HCT116 (cell line): ENCODE results near the gene SIPA1L3. TPM values are rescaled to one million over a fixed set of nuclear protein-coding genes. Genes with fewer than 3 reads are reported as not detected.

Experiments
- ATAC-seq: fragments of 200-7000 bp; cut with Tn5 transposase; 2 replicates; pipeline ENCODE4 v1.9.1; 2020; ENCODE audit warnings: mild to moderate bottlenecking, moderate library complexity
- BruUV-seq: library from RNA; stranded (reverse); fragments of 400-500 nt; replicated peaks from 2 replicates; lab custom pipeline; 2021; lab: Mats Ljungman, UMichigan
- CTCF ChIA-PET: fragments of 300-600 bp; sonication (Branson Sonifier 250); formaldehyde crosslinking; loops from one replicate; lab custom pipeline; 2021; ENCODE audit warnings: antibody characterized with exemption; lab: Charles Lee
- POLR2A ChIA-PET: fragments of 300-600, 350-600 bp; sonication (Branson Sonifier 250); formaldehyde crosslinking; loops from one replicate; lab custom pipeline; 2021; ENCODE audit warnings: antibody characterized with exemption; lab: Charles Lee
- RAD21 ChIA-PET, 2 experiments: fragments of 300-600 bp; sonication (Branson Sonifier 250); formaldehyde crosslinking; loops; one replicate each; lab custom pipeline; 2023; ENCODE audit warnings: low total read pairs in 2 of 2; ENCODE audit not compliant: uncharacterized antibody in 2 of 2, unreplicated experiment in 2 of 2, low non-redundant PET in 1 of 2; lab: Charles Lee
- DNase-seq: peaks from one replicate; pipeline ENCODE4 v3.0.0-alpha.2; 2010; ENCODE audit warnings: low read depth, low spot score
- H2AFZ ChIP-seq: fragments of 200-600 bp; shearing (Covaris generic), sonication (generic); 2 replicates; pipeline ENCODE4 v1.6.1; 2017; ENCODE audit warnings: low read depth, mixed run types, mixed read lengths, antibody characterized with exemption, low read length; ENCODE audit not compliant: poor library complexity, severe bottlenecking
- H3K27ac ChIP-seq: 2 replicates; pipeline ENCODE4 v1.5.1; 2012; ENCODE audit warnings: low read depth, low read length
- H3K27me3 ChIP-seq: fragments of 200-600 bp; sonication (generic); 2 replicates; pipeline ENCODE4 v1.6.1; 2016; ENCODE audit warnings: mixed run types, low read length, mixed read lengths; ENCODE audit not compliant: insufficient read depth
- H3K36me3 ChIP-seq, 2 experiments: fragments of 200-500 bp in 1 of 2; fragments of 200-600 bp in 1 of 2; sonication (Bioruptor generic) in 1 of 2; sonication (generic) in 1 of 2; 2 replicates each; pipeline versions ENCODE4 v1.5.1 to v1.6.1; 2014 to 2016; ENCODE audit warnings: low read length in 2 of 2, inconsistent platforms in 1 of 2, mixed read lengths in 1 of 2, mixed run types in 1 of 2; ENCODE audit not compliant: insufficient read depth in 2 of 2, control insufficient read depth in 1 of 2
- H3K4me1 ChIP-seq, 2 experiments: fragments of 200-600 bp in 1 of 2; sonication (generic) in 1 of 2; 2 replicates each; pipeline versions ENCODE4 v1.5.1 to v1.6.1; 2012 to 2017; ENCODE audit warnings: low read length in 2 of 2, inconsistent platforms in 1 of 2, mild to moderate bottlenecking in 1 of 2, mixed read lengths in 1 of 2, mixed run types in 1 of 2, moderate library complexity in 1 of 2; ENCODE audit not compliant: insufficient read depth in 2 of 2, control insufficient read depth in 1 of 2
- H3K4me2 ChIP-seq: fragments of 200-600 bp; sonication (generic); 2 replicates; pipeline ENCODE4 v1.6.1; 2017; ENCODE audit warnings: mixed run types, low read length, mixed read lengths
- H3K4me3 ChIP-seq, 2 experiments: fragments of 200-600 bp in 1 of 2; sonication (generic) in 1 of 2; replicated peaks in 1 of 2; 2 replicates each; pipeline ENCODE4 v1.5.1; 2011 to 2016; ENCODE audit warnings: low read length in 2 of 2, control low read depth in 1 of 2, low read depth in 1 of 2, mild to moderate bottlenecking in 1 of 2, mixed read lengths in 1 of 2, mixed run types in 1 of 2
- H3K79me2 ChIP-seq: fragments of 200-600 bp; sonication (generic); 2 replicates; pipeline ENCODE4 v1.6.1; 2017; ENCODE audit warnings: mild to moderate bottlenecking, mixed run types, low read length, moderate library complexity, mixed read lengths; ENCODE audit not compliant: insufficient read depth
- H3K9ac ChIP-seq: fragments of 200-600 bp; sonication (generic); 2 replicates; pipeline ENCODE4 v1.6.1; 2016; ENCODE audit warnings: low read length, mixed read lengths
- H3K9me2 ChIP-seq: fragments of 200-600 bp; sonication (generic), shearing (Covaris generic); 2 replicates; pipeline ENCODE4 v1.6.1; 2017; ENCODE audit warnings: mixed run types, mild to moderate bottlenecking, moderate library complexity; ENCODE audit not compliant: insufficient read depth
- H3K9me3 ChIP-seq, 2 experiments: fragments of 200-500 bp in 1 of 2; fragments of 200-600 bp in 1 of 2; sonication (Bioruptor generic) in 1 of 2; sonication (generic) in 1 of 2; 2 replicates each; pipeline ENCODE4 v1.6.1; 2014 to 2017; ENCODE audit warnings: low read length in 2 of 2, mixed read lengths in 2 of 2, inconsistent platforms in 1 of 2, low read depth in 1 of 2, mild to moderate bottlenecking in 1 of 2, mixed run types in 1 of 2, moderate library complexity in 1 of 2; ENCODE audit not compliant: control insufficient read depth in 1 of 2, insufficient read depth in 1 of 2
- H4K20me1 ChIP-seq: fragments of 200-600 bp; sonication (generic), shearing (Covaris generic); 2 replicates; pipeline ENCODE4 v1.6.1; 2017; ENCODE audit warnings: mixed run types, mild to moderate bottlenecking, moderate library complexity; ENCODE audit not compliant: insufficient read depth
- CEBPB ChIP-seq: IDR thresholded peaks from 2 replicates; pipeline ENCODE4 v1.6.1; 2012; ENCODE audit warnings: low read depth
- EGR1 ChIP-seq: IDR thresholded peaks from 2 replicates; pipeline ENCODE4 v1.6.1; 2012; ENCODE audit warnings: low read depth
- EZH2 ChIP-seq: fragments of 200-600 bp; sonication (generic); IDR thresholded peaks from 2 replicates; pipeline ENCODE4 v1.6.1; 2017; ENCODE audit warnings: antibody characterized with exemption, mixed run types
- EZH2phosphoT487 ChIP-seq: fragments of 200-600 bp; IDR thresholded peaks from 2 replicates; pipeline ENCODE4 v1.6.1; 2018; ENCODE audit warnings: antibody characterized with exemption, borderline replicate concordance
- JUND ChIP-seq: IDR thresholded peaks from 2 replicates; pipeline ENCODE4 v1.6.1; 2012
- POLR2A ChIP-seq: IDR thresholded peaks from 2 replicates; pipeline ENCODE4 v1.7.0; 2011; ENCODE audit warnings: borderline replicate concordance; ENCODE audit not compliant: insufficient read depth, insufficient read length; ENCODE audit errors: extremely low read depth
- POLR2AphosphoS5 ChIP-seq: IDR thresholded peaks from 2 replicates; pipeline ENCODE4 v1.6.1; 2011; ENCODE audit warnings: mild to moderate bottlenecking, low read depth, low read length, moderate library complexity
- SIN3A ChIP-seq: IDR thresholded peaks from 2 replicates; pipeline ENCODE4 v1.6.1; 2012; ENCODE audit warnings: low read depth
- ZFX ChIP-seq: fragments of 450-650 bp; IDR thresholded peaks from 2 replicates; pipeline ENCODE4 v1.6.1; 2017
- intact Hi-C: fragments of 100-400 bp; cut with micrococcal nuclease; formaldehyde crosslinking; loops from 2 replicates; pipeline ENCODE4 v1.10.0; 2022
- total RNA-seq: library from RNA; stranded (reverse); gene quantifications from one replicate; pipeline ENCODE4 v1.2.1, GENCODE V29; 2021; ENCODE audit not compliant: unreplicated experiment
- TF ChIP-seq, protein P1 (sequence below): IDR thresholded peaks from 2 replicates; pipeline ENCODE4 v1.6.1; 2011; ENCODE audit warnings: mild to moderate bottlenecking, low read length, moderate library complexity; ENCODE audit not compliant: insufficient replicate concordance; ENCODE audit errors: extremely low read depth
- TF ChIP-seq, protein P2 (sequence below): IDR thresholded peaks from 2 replicates; pipeline ENCODE4 v1.6.1; 2012

SIPA1L3 gene
- total RNA-seq, 1 experiment from 2014 or later = 41.8 TPM

GRCh38 chr19:38009650-38010242, 102.7 kb downstream of the SIPA1L3 start:
- POLR2A ChIA-PET = no interaction called here
- no peak overlapping the region for H3K27ac ChIP-seq
- H4K20me1 ChIP-seq = no peaks in the 10 kb centered on the region
- H3K4me1 ChIP-seq = peaks cover 2 to 27% of the 10 kb centered on the region in 2 experiments; a peak in 3 of 4 replicates
- RAD21 ChIA-PET = no interaction called here
- H3K9ac ChIP-seq = no peak overlapping the region
- no TSS peak for BruUV-seq
- TF ChIP-seq SIN3A = no peak
- no peak for TF ChIP-seq POLR2AphosphoS5
- TF ChIP-seq, protein P1, sequence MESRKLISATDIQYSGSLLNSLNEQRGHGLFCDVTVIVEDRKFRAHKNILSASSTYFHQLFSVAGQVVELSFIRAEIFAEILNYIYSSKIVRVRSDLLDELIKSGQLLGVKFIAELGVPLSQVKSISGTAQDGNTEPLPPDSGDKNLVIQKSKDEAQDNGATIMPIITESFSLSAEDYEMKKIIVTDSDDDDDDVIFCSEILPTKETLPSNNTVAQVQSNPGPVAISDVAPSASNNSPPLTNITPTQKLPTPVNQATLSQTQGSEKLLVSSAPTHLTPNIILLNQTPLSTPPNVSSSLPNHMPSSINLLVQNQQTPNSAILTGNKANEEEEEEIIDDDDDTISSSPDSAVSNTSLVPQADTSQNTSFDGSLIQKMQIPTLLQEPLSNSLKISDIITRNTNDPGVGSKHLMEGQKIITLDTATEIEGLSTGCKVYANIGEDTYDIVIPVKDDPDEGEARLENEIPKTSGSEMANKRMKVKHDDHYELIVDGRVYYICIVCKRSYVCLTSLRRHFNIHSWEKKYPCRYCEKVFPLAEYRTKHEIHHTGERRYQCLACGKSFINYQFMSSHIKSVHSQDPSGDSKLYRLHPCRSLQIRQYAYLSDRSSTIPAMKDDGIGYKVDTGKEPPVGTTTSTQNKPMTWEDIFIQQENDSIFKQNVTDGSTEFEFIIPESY = no peak
- no peak for TF ChIP-seq ZFX
- no peak for TF ChIP-seq POLR2A
- no peak for TF ChIP-seq EGR1
- TF ChIP-seq JUND = no peak
- TF ChIP-seq, all 23 proteins: peak for 0
- H3K9me2 ChIP-seq = no peaks in the 10 kb centered on the region
- no peak overlapping the region for H2AFZ ChIP-seq
- no peaks in the 10 kb centered on the region for H3K27me3 ChIP-seq
- CTCF ChIA-PET = no interaction called here
- ATAC-seq (no peak), DNase-seq (no peak)
- H3K36me3 ChIP-seq = no peaks in the 10 kb centered on the region
- no peak overlapping the region for H3K4me3 ChIP-seq
- intact Hi-C loops = no loop called here
- H3K4me2 ChIP-seq = no peak overlapping the region
- H3K9me3 ChIP-seq = no peaks in the 10 kb centered on the region
- peaks cover 22% of the 10 kb centered on the region for H3K79me2 ChIP-seq

DNA sequence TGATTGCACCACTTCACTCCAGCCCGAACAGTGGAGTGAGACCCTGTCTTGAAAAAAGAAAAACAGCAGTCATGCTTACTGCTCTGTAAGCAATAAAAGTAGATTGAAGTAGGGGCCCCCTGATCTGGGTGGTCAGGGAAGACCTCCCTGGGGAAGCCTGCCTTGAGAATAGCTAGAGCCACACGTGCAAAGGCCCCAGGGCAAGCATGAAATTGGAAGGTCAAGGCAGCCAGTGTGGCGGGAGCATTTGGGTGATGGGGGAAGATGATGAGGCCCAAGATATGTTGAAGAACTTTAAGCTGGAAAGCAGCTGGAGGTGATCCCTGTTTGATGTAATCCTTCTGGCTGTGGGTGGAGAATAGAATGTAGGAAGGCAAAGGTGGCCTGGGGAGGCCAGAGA, 104.4 kb downstream of the SIPA1L3 start:
- no peak for ATAC-seq
- CTCF ChIA-PET = no interaction called here

More for the DNA sequence above, 104.4 kb downstream of the SIPA1L3 start:
- RAD21 ChIA-PET = no interaction called here
- Histone ChIP-seq H3K79me2 (peaks cover 16% of the 10 kb centered on the region; the same call in 1 of the 2 replicates), H3K9me2 (no peaks in the 10 kb centered on the region), H3K27me3 (no peaks in the 10 kb centered on the region), H3K4me3 (no peak overlapping the region), H3K27ac (no peak overlapping the region), H3K4me2 (no peak overlapping the region), H3K9ac (no peak overlapping the region), H4K20me1 (no peaks in the 10 kb centered on the region), H3K36me3 (0 out of 4 replicates have a peak, but pooled peaks cover 0 to 5% of the 10 kb centered on the region in 2 experiments), H2AFZ (no peak overlapping the region), H3K4me1 (peaks cover 13 to 29% of the 10 kb centered on the region in 2 experiments), H3K9me3 (no peaks in the 10 kb centered on the region)
- intact Hi-C loops = no loop called here
- no peak for DNase-seq
- POLR2A ChIA-PET = no interaction called here
- TF ChIP-seq EZH2phosphoT487 (no peak), POLR2A (no peak), EZH2 (no peak), CEBPB (no peak), ZFX (no peak), EGR1 (no peak)
- TF ChIP-seq, protein P2, sequence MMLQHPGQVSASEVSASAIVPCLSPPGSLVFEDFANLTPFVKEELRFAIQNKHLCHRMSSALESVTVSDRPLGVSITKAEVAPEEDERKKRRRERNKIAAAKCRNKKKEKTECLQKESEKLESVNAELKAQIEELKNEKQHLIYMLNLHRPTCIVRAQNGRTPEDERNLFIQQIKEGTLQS = no peak
- BruUV-seq = no TSS peak
